Endothelial cell (in vitro differentiated cells): ENCODE data around the gene TUBA3D. TPM values are rescaled to one million over a fixed set of nuclear protein-coding genes. Genes with fewer than 3 reads are reported as not detected.
"Not testable (repeated sequence)": the region's sequence is repeated elsewhere in the genome, so short reads cannot be mapped to it uniquely, and the experiment has no call there.

Source experiments
- DNase-seq: peaks from one replicate; pipeline ENCODE4 v3.0.0; 2021; ENCODE audit warnings: low spot score
- H3K27ac Mint-ChIP-seq: one replicate; pipeline ENCODE4 v1.8.0; 2021; ENCODE audit warnings: mixed read lengths, inconsistent platforms; ENCODE audit not compliant: unreplicated experiment
- H3K27me3 Mint-ChIP-seq: one replicate; pipeline ENCODE4 v1.8.0; 2021; ENCODE audit warnings: mild to moderate bottlenecking, moderate library complexity, mixed read lengths, inconsistent platforms; ENCODE audit not compliant: unreplicated experiment
- H3K36me3 Mint-ChIP-seq: one replicate; pipeline ENCODE4 v1.8.0; 2021; ENCODE audit warnings: mild to moderate bottlenecking, low read depth, mixed read lengths, inconsistent platforms; ENCODE audit not compliant: unreplicated experiment
- H3K4me1 Mint-ChIP-seq: one replicate; pipeline ENCODE4 v1.8.0; 2021; ENCODE audit warnings: mild to moderate bottlenecking, mixed read lengths, inconsistent platforms; ENCODE audit not compliant: unreplicated experiment
- H3K4me3 Mint-ChIP-seq: one replicate; pipeline ENCODE4 v1.8.0; 2021; ENCODE audit warnings: mild to moderate bottlenecking, mixed read lengths, inconsistent platforms; ENCODE audit not compliant: unreplicated experiment
- H3K9me3 Mint-ChIP-seq: one replicate; pipeline ENCODE4 v1.8.0; 2021; ENCODE audit warnings: mixed read lengths, inconsistent platforms; ENCODE audit not compliant: unreplicated experiment
- CTCF ChIP-seq: fragments of 200-600 bp; sonication (generic); IDR thresholded peaks from one replicate; pipeline ENCODE4 v1.5.0; 2021; ENCODE audit warnings: antibody characterized with exemption; ENCODE audit not compliant: unreplicated experiment
- total RNA-seq: library from RNA; stranded (reverse); fragmentation: NEBNext Ultra II Directional; extraction: Animal tissue kit (Norgen Biotek cat#: 25700); gene quantifications from one replicate; pipeline ENCODE4 v1.2.1, GENCODE V29; 2021; ENCODE audit not compliant: unreplicated experiment

The TUBA3D gene
- total RNA-seq, 1 donor from 2014 or later, result not detected

DNA sequence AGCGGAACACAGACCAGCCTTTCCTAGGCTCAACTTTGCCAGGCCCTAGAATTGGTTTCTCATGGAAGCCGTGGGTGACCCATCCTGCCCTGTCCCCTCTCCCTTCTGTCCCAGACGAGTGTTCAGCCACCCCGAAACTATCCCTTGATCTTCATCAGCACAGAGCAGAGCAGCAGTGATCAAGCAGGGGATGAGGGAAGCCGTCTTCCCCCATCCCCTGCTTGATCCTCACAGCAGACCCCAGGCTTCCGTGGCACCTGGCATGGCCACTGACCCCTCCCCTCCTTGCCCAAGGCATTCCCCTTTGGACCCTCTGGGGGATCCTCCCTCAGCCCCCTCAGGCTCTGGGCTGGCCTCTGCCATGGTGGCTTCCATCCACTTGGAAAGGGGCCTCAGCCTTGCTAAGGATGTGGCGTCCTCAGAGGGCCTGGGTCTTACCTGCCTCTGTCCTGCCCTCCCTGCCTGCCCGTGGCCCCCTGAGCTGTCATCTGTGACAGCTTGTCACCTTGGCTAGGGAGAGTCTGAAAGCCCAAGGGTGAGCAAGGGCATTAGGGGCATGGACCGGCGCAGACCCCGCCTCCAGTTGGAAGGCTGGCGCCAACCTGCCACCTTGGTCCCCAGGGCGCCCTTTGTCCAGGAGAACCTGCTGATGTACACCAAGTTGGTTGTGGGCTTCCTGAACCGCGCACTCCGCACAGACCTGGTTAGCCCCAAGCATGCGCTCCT is 41.4 kb downstream of the TUBA3D start:
- no peak overlapping the region for H3K27ac Mint-ChIP-seq
- peaks cover 7% of the 10 kb centered on the region for H3K27me3 Mint-ChIP-seq
- peaks cover 7% of the 10 kb centered on the region for H3K36me3 Mint-ChIP-seq
- no peak for TF ChIP-seq CTCF
- H3K9me3 Mint-ChIP-seq, result no peaks in the 10 kb centered on the region
- H3K4me1 Mint-ChIP-seq, result no peaks in the 10 kb centered on the region
- no peak overlapping the region for H3K4me3 Mint-ChIP-seq
- DNase-seq, result no peak

DNA sequence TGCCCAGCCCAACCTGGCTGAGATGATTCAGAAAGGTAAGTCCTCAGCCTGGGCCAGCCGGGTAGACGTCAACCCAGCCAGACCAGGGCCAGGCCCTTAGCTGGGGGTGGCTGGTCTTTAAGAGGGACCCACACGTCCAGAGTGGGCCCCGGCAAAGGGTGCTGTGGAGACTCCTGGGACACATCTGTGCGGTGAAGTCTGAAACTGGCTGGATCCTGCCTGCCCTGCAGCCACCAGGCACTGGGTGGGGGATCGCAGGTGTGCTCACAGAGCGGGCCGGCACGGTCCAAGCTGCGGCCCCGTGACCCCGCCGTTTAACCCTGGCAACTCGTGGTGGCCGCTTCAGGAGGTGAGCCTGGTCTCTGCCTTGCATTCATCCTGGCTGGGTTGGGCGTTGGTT is 41.9 kb downstream of the TUBA3D start:
- H3K4me1 Mint-ChIP-seq, H3K27ac Mint-ChIP-seq, H3K4me3 Mint-ChIP-seq, DNase-seq, H3K27me3 Mint-ChIP-seq, H3K36me3 Mint-ChIP-seq, H3K9me3 Mint-ChIP-seq: not testable (repeated sequence)

DNA sequence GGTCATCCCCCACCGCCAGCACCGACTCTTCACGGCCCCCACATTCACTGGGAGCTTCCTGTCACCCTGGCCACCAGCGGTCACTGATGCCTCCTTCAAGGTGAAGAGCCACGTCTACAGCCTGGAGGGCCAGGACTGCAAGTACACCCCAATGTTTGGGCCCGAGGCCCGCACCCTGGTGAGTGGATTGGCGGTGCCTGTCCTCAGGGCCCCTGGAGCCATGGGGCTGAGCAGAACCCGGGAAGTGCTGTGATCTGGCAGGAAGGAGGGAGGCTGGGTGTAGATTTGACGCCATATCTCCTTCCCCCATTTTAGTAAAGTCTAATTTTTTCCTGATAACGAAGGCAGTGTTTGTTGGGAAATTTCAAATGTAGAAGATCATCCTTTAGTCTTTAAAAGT is 42.6 kb downstream of the TUBA3D start:
- not testable (repeated sequence) for H3K36me3 Mint-ChIP-seq, H3K4me3 Mint-ChIP-seq, H3K27me3 Mint-ChIP-seq, H3K27ac Mint-ChIP-seq, H3K4me1 Mint-ChIP-seq, H3K9me3 Mint-ChIP-seq, DNase-seq

- Mint-ChIP-seq H3K9me3 (no peaks in the 10 kb centered on the region), H3K4me1 (no peaks in the 10 kb centered on the region), H3K4me3 (no peak overlapping the region), H3K27ac (no peak overlapping the region), H3K36me3 (peaks cover 4% of the 10 kb centered on the region), H3K27me3 (peaks cover 5% of the 10 kb centered on the region)
- DNase-seq, result no peak
- no peak for TF ChIP-seq CTCF
Observed at GRCh38 chr2:131519466-131519865, 43.5 kb downstream of the TUBA3D start.

DNA sequence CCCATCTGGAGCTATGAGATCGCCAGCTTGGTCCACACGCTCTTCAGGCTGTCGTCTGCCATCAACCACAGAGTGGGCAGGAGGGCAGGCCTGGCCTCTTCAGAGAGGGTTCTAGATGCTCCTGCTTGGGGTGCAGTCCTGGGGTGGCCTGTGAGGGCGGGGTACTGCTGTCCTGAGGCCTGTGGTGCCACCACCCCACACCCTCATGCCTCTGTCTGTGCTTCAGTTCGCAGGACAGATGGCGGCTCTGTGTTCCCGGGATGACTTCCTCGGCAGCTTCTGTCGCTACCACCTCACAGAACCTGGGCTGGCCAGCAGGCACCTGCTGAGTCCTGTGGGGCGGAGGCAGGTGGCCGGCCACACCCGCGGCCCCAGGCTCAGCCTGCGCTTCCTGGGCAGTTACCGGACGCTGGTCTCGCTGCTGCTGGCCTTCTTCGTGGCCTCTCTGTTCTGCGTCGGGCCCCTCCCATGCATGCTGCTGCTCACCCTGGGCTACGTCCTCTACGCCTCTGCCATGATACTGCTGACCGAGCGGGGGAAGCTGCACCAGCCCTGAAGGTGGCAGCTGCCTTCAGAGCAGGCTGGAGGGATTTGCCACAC is 44.1 kb downstream of the TUBA3D start:
- not testable (repeated sequence) for H3K9me3 Mint-ChIP-seq, H3K27me3 Mint-ChIP-seq, H3K4me1 Mint-ChIP-seq, H3K4me3 Mint-ChIP-seq, H3K27ac Mint-ChIP-seq, DNase-seq, H3K36me3 Mint-ChIP-seq

DNA sequence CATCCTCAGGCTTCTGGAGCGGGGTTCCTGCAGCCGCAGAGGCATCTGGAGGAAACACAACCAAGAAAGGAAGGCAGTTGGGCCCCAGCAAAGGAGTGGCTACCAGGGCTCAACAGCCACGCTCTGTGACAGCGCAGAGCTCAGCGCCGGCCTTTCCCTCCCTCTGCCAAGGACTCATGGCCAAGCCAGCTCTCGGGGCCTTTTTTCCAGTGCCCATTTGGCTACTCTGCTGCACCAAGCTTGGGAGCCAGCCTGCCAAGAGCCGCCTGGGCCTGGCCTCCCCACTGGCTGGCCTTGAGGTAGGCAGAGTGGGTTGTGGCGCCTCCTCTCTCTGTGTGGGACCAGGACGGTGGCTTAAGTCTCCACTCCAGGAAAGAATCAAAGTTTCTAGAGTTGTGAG is 44.6 kb downstream of the TUBA3D start:
- TF ChIP-seq CTCF, result no peak
- H3K36me3 Mint-ChIP-seq, result peaks cover 4% of the 10 kb centered on the region
- H3K9me3 Mint-ChIP-seq, result no peaks in the 10 kb centered on the region
- no peak for DNase-seq
- H3K4me3 Mint-ChIP-seq, result no peak overlapping the region
- H3K27me3 Mint-ChIP-seq, result peaks cover 5% of the 10 kb centered on the region
- H3K4me1 Mint-ChIP-seq, result no peaks in the 10 kb centered on the region
- H3K27ac Mint-ChIP-seq, result no peak overlapping the region

GRCh38 chr2:131521524-131521923 is 45.6 kb downstream of the TUBA3D start:
- DNase-seq, H3K36me3 Mint-ChIP-seq, H3K27ac Mint-ChIP-seq, H3K9me3 Mint-ChIP-seq, H3K4me3 Mint-ChIP-seq, H3K4me1 Mint-ChIP-seq, H3K27me3 Mint-ChIP-seq: not testable (repeated sequence)
